NCI-H1436 treated with DMSO at 0.1 percent for 48 hours (cell line): Measurements from ENCODE around the gene SIGLEC1.

Experiments used
- DNase-seq: peaks from one replicate; lab custom pipeline; 2025; lab: John Stamatoyannopoulos, UW

Gene SIGLEC1

DNA sequence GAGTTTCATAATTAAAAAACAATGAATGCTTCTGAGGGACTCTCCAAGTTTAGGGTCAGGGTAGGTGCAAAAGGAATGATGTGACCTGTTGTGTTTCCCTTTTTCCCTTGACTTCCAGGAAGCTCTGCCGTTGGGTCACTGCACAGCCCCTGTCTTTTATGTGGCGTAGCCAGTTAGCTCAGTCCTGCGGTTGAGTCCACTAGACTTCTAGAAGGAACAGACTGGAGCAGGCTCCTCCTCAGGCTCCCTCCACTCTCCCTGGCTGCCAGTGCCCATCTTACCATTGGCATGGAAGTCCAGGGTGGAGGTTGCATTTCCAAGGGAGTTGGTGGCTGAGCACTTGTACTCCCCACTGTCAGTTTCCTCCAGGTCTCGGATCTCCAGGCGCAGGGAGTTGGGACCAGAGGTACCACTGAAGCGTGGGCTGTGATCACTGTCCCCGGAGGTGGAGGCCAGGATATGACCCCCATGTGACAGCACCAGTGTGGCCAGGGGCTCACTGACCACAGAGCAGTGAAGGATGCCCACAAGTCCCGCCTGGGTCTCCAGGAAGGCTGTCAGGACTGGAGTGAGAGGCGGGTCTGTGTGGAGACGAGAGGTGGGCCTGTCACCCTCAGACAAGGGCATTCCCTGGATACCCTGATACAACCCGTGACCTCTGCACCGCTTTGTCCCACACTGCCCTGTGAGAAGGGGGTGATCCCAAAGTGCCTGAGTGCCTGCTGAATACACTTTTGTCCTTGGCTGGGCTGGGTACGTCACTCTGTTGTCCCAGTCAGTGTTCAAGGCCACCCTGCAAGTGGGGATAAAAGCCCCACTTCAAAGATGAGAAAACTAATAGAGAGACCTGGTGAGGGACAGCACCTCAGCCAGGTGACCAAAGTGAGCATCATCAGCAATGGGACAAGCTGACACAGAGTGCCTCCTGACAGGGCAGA is 11.1 kb downstream of the SIGLEC1 start:
- no peak for DNase-seq

DNA sequence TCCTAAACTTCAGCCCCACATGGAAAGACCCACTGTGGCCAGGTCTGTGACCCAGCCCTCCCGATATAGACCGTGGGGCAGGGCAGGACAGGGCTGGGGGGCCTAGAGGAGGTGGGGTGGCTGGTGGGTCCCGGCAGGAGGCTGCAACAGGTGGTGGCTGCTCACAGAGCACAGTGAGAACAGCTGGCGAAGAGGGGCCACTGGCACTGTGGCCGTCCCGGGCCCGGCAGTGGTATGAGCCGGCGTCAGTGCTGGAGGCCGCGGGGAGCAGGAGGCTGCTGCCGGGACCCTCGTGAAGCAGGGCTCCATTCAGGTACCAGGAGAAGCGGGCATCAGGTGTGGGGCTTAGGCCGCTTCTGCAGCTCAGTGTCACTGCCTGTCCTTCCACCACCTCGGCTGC is 13.4 kb downstream of the SIGLEC1 start:
- no peak for DNase-seq

- no peak for DNase-seq
Measured at GRCh38 chr20:3698591-3699001, 13.8 kb downstream of the SIGLEC1 start.

DNA sequence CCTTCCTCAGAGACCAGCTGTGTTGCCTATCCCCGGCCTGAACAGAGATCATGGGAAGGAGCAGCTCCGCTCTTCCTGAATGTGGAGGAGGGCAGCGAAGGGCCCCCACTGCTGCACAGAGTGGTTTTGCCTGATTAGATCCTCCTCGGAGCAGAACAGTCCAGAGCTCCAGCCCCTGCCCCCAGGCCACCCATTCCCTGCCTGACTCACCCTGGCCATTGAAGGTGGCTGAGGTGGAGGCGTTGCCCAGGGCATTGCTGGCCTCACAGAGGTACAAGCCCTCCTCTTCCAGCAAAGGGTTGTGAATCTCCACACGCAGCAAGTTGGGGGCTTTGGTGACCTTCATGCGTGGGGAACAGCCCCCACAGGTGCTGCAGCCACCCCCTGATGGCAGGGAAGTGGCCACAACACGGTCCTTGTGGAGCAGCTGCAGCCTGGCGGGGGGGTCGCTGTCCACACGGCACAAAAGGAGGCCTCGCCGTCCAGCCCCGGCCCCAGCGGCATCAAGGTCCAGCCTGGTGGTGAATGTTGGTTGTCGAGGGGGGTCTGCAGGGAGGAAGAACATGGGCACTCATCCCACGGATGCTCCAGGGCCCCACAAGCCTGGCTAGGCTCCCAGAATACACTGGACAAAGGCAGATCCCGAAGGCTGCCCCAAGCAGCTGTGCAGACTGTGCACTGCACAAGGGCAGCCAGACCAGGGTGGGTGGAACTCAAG is 14.7 kb downstream of the SIGLEC1 start:
- DNase-seq, result no peak

DNA sequence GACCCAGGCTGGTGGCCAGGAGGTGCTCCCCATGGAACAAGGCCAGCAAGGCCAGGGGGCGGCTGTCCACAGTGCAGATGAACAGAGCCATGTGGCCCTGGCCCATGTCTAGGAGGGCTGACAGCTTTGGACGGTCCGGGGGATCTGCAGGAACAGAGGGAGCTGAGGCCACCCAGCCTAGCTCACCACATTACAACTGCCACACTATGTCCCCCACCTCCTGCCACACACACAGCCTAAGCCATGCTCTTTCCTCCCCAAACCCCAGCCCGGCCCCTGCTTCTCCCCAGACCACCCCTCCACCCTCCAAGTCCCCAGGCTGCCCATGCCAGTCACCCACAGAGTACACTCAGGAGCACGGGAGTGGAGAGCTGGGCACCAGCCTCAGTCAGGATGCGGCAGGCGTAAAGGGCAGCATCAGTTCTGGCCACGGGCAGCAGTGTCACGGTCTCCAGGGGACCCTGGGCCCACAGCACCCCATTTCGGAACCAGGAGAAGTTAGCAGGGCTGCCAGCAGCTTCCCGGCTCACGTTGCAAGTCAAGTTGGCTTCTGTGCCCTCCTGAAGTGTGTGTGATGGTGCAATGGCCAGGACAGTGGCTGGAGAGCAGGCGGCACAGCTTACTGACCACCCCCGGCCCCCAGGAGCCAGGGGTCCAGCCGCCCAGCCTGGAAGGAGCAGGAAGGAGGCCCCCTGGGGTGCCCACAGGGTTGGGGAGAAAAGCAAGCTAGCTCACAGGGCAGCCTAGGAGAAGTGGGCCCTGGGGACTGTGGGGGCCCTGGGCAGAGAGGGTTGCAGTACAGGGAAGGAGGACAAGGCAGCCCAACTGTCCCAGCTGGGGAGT is 15.4 kb downstream of the SIGLEC1 start:
- DNase-seq, result no peak

DNA sequence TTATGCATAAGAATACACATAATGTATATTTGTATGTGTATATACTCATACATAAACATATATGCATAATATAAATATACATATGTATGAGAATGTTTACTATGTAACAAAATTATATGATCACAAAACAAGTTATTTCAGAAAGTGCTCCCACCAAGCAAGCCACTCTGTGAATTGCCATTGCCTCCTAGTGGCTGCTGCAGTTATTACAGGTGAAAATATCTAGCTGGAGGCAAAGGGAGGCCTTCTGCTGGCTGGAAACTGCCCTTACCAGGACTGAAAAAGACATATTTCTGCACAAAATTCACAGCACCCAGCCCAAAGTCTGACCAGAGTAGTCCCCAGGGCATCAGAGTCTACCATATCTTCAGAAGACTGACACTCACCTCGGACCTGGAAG is 16.2 kb downstream of the SIGLEC1 start:
- DNase-seq, result no peak

- no peak for DNase-seq
Measured at GRCh38 chr20:3694864-3695263, 17.5 kb downstream of the SIGLEC1 start.

DNA sequence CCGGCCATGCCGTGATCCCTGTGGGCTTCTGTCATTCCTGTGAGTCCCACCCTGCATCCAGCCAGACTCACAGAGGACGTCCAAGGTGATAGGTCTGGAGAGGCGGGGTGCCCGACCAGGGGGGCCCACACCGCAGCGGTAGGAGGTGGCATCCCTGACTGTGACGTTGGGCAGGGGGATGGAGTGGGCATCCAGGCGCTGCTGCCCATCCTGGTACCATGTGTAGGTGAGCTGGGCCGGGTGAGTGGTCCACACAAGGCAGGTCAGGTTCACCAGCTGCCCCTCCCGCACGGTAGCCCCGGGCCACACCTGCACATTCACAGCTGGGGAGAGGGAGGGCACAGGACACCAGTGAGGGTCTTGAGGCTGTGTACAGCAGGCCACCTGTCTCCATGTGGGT is 19.0 kb downstream of the SIGLEC1 start:
- no peak for DNase-seq

- no peak for DNase-seq
Measured at GRCh38 chr20:3692706-3693294, 19.6 kb downstream of the SIGLEC1 start.

- DNase-seq, result no peak
Measured at GRCh38 chr20:3691897-3692296, 20.5 kb downstream of the SIGLEC1 start.

DNA sequence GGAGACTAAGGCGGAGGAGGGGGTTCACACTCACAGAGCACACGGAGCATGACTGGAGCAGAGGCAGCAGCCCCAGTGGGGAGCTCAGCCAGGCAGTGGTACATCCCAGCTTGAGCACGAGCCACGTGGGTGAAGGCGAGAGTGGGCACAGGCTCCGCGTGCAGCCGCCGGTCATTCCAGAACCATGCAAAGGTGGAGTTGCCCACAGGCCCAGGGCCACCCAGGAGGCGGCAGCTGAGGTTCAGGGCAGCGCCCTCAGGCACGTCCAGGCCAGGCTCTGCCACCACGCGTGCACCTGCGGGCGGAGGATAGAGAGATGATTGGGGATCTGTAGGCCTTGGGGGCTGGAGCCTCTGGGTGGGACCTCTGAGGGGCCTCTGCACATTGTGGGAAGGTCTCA is 21.1 kb downstream of the SIGLEC1 start:
- DNase-seq, result no peak

DNA sequence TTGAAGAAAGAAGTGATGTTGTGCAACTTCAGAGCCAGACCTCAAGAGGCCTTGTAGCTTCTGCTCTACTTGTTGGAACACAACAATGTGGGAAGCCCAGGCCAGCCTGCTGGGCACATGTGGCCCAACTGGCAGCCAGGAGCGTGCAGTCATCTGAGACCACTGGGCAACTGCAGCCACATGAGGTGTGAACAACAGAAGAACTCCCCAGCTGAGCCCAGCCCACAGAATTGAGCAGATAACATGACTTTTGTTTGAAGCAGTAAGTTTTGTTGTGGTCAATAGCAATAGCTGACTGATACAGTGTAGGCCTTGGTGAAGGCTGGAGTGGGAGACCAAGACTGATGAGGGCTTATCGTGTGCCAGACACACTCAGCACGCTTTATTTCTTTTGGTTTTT is 22.0 kb downstream of the SIGLEC1 start:
- no peak for DNase-seq

GRCh38 chr20:3689978-3690377 is 22.4 kb downstream of the SIGLEC1 start:
- DNase-seq, result no peak

DNA sequence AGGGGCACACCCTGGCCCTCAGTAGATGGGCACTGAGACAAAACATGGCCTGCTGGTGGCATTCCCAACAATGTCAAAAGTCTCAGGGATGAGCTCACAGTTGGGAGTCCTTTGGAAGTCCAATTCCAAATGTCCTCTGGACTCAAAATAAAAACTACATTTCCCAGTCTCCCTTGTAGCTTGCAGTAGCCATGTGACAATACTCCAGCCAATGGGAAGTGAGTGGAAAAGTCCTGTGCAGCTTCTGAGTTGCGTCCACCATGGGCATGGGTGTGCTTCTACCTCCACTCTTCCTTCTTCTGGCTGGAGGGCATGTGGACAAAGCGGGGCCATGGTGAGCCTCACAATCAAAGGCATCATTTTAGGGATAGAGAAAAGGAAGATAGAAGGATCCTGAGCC is 24.7 kb downstream of the SIGLEC1 start:
- DNase-seq, result no peak

DNA sequence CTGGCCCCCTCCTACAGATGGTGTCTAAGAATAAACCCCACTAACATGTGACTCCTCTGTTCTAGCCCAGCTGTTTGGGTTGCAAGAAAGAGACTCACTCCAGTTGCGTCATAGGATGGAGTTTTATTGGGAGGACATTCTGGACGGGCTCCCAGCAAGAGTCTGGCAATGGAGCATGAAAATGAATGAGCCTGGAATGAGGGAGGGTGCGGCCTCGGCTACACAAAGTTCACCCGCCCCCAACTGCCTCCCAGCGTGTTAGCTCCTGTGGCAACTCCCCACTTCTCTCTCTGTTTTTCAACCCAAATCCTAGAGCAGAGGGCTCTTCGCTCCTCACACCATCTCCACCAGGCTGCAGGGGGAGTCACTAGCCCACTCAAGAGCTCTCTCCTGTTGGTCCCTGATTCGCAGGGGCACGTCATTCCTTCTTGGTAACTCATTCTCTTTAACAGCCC is 25.5 kb downstream of the SIGLEC1 start:
- DNase-seq, result no peak

DNA sequence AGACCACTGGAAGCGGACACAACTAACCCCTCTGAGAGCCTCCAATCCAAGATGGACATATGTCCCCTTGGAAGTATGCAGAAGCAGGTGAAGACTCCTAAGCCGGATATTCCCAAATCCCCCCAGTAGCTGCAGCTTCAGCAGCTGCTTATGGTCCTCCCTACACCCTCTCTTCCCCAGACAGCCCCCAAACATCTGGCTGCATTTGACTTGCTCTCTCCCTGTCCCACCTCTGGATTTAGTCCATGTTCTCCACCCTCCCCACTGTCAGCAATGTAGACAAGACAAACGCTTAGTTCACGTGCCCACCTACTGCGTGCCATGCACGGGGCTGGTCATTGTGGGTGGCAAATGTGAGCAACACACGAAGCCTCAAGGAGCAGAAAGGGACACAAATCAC is 26.0 kb downstream of the SIGLEC1 start:
- no peak for DNase-seq

DNA sequence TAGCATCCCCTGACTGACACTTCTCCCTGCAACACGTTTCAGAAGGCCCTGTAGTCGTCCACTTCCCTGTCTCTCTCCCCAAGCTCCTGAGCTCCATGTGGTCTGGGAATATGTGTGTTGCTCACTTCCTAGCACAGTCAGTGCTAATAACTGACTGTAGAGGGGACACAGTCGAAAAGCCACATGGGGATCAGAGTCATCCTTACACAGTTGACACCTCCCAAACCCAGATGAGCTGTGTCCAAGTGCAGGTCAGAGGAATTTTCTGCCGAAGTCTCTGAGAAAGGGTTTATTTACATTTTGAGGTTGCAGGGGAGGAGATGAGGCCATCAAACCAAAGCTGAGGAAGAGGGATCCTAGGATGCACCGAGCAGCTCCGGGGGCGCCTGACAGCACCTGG is 27.1 kb downstream of the SIGLEC1 start:
- DNase-seq, result no peak

GRCh38 chr20:3681931-3682781 is 30.2 kb downstream of the SIGLEC1 start, which contains the start of gene ADAM33:
Gene ADAM33, minus strand, starts transcription at chr20:3682010. Its CDS starts 6 bp downstream, at chr20:3682004.
- no peak for DNase-seq

- no peak for DNase-seq
Measured at GRCh38 chr20:3681352-3681930, 31.0 kb downstream of the SIGLEC1 start.

GRCh38 chr20:3680701-3681351 is 31.6 kb downstream of the SIGLEC1 start:
- no peak for DNase-seq
